A673 (cell line): ENCODE data around the gene IQCK. TPM values are rescaled to one million over a fixed set of nuclear protein-coding genes. Genes with fewer than 3 reads are reported as not detected.

Experiments used
- BruUV-seq: library from RNA; stranded (reverse); fragments of 400-500 nt; replicated peaks from 2 replicates; lab custom pipeline; 2021; lab: Mats Ljungman, UMichigan
- CTCF ChIA-PET: fragments of 300-600 bp; sonication (Branson Sonifier 250); formaldehyde crosslinking; loops from one replicate; lab custom pipeline; 2022; ENCODE audit warnings: antibody characterized with exemption; lab: Charles Lee
- POLR2A ChIA-PET: fragments of 300-600 bp; sonication (Branson Sonifier 250); formaldehyde crosslinking; loops from one replicate; lab custom pipeline; 2022; ENCODE audit warnings: antibody characterized with exemption; ENCODE audit not compliant: low non-redundant PET; lab: Charles Lee
- DNase-seq: peaks from one replicate; pipeline ENCODE4 v3.0.0-alpha.2; 2015; ENCODE audit warnings: low spot score
- H3K27ac ChIP-seq: fragments of 200-600 bp; sonication (generic); 2 replicates; pipeline ENCODE4 v1.5.1; 2016; ENCODE audit warnings: mixed run types, low read depth, mild to moderate bottlenecking, mixed read lengths, antibody characterized with exemption, low read length; ENCODE audit not compliant: poor library complexity, severe bottlenecking
- H3K27me3 ChIP-seq: fragments of 200-600 bp; sonication (generic); replicated peaks from 2 replicates; pipeline ENCODE4 v1.6.1; 2017; ENCODE audit warnings: mixed run types, low read depth, mild to moderate bottlenecking, mixed read lengths, antibody characterized with exemption, low read length; ENCODE audit not compliant: insufficient read depth, poor library complexity
- H3K36me3 ChIP-seq: fragments of 200-600 bp; sonication (generic); 2 replicates; pipeline ENCODE4 v1.6.1; 2016; ENCODE audit warnings: mixed run types, mild to moderate bottlenecking, mixed read lengths, antibody characterized with exemption, low read length; ENCODE audit not compliant: insufficient read depth, poor library complexity, severe bottlenecking
- H3K4me1 ChIP-seq: fragments of 200-600 bp; sonication (generic); 2 replicates; pipeline ENCODE4 v1.6.1; 2017; ENCODE audit warnings: mixed run types, mild to moderate bottlenecking, mixed read lengths, antibody characterized with exemption, low read length; ENCODE audit not compliant: insufficient read depth, poor library complexity, severe bottlenecking
- H3K4me3 ChIP-seq: fragments of 200-600 bp; sonication (generic); 2 replicates; pipeline ENCODE4 v1.5.1; 2016; ENCODE audit warnings: low read depth, mixed run types, mild to moderate bottlenecking, mixed read lengths, low read length; ENCODE audit not compliant: poor library complexity, severe bottlenecking
- H3K9me3 ChIP-seq: fragments of 200-600 bp; sonication (generic); 2 replicates; pipeline ENCODE4 v1.6.1; 2016; ENCODE audit warnings: mixed run types, low read depth, mild to moderate bottlenecking, mixed read lengths, antibody characterized with exemption, low read length; ENCODE audit not compliant: poor library complexity, severe bottlenecking
- EZH2 ChIP-seq: fragments of 200-600 bp; sonication (generic); IDR thresholded peaks from 2 replicates; pipeline ENCODE4 v1.6.1; 2017; ENCODE audit warnings: borderline replicate concordance, low read depth, mild to moderate bottlenecking, mixed read lengths, antibody characterized with exemption, low read length; ENCODE audit not compliant: poor library complexity, severe bottlenecking
- intact Hi-C: fragments of 100-400 bp; cut with micrococcal nuclease; formaldehyde crosslinking; loops from one replicate; pipeline ENCODE4 v1.10.0; 2022; ENCODE audit not compliant: unreplicated experiment
- total RNA-seq: library from RNA; stranded (reverse); gene quantifications from 2 replicates; pipeline ENCODE4 v1.2.3, GENCODE V29; 2021
- TF ChIP-seq, protein P1 (sequence below): fragments of 300-800, 200-600 bp; sonication (generic); conservative IDR thresholded peaks from 2 replicates; pipeline ENCODE4 v1.5.1; 2017; ENCODE audit warnings: low read depth, mild to moderate bottlenecking, antibody characterized with exemption, low read length, moderate library complexity, mixed read lengths

The IQCK gene
- total RNA-seq, 1 experiment from 2014 or later, result 11.2 TPM

DNA sequence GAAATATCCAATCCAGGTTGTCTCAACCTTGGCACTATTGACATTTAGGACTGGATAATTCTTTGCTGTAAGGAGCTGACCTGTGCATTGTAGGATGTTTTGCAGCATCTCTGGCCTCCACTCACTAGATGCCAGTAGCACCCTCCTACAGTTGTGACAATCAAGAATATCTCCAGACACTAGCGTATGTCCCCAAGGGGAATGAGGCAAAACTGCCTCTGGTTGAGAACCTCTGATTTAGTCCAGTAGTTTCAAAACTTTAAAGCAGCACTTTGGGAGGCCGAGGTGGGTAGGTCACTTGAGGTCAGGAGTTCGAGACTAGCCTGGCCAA is 48.4 kb downstream of the IQCK start:
- ChIA-PET POLR2A (no interaction called here), CTCF (no interaction called here)
- H3K4me1 ChIP-seq, result no peaks in the 10 kb centered on the region
- no peak overlapping the region for H3K4me3 ChIP-seq
- DNase-seq, result no peak
- no TSS peak for BruUV-seq
- H3K27ac ChIP-seq, result no peak overlapping the region
- intact Hi-C loops, result no loop called here
- TF ChIP-seq EZH2, result no peak
- TF ChIP-seq, protein P1, sequence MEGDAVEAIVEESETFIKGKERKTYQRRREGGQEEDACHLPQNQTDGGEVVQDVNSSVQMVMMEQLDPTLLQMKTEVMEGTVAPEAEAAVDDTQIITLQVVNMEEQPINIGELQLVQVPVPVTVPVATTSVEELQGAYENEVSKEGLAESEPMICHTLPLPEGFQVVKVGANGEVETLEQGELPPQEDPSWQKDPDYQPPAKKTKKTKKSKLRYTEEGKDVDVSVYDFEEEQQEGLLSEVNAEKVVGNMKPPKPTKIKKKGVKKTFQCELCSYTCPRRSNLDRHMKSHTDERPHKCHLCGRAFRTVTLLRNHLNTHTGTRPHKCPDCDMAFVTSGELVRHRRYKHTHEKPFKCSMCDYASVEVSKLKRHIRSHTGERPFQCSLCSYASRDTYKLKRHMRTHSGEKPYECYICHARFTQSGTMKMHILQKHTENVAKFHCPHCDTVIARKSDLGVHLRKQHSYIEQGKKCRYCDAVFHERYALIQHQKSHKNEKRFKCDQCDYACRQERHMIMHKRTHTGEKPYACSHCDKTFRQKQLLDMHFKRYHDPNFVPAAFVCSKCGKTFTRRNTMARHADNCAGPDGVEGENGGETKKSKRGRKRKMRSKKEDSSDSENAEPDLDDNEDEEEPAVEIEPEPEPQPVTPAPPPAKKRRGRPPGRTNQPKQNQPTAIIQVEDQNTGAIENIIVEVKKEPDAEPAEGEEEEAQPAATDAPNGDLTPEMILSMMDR, result no peak
- no peaks in the 10 kb centered on the region for H3K9me3 ChIP-seq
- H3K36me3 ChIP-seq, result no peaks in the 10 kb centered on the region
- H3K27me3 ChIP-seq, result no peaks in the 10 kb centered on the region

- no TSS peak for BruUV-seq
- H3K4me3 ChIP-seq, result no peak overlapping the region
- intact Hi-C loops, result no loop called here
- no peaks in the 10 kb centered on the region for H3K4me1 ChIP-seq
- POLR2A ChIA-PET, result no interaction called here
- no peaks in the 10 kb centered on the region for H3K9me3 ChIP-seq
- H3K27me3 ChIP-seq, result no peaks in the 10 kb centered on the region
- CTCF ChIA-PET, result no interaction called here
- no peak for TF ChIP-seq EZH2
- TF ChIP-seq, protein P1, result no peak
- H3K27ac ChIP-seq, result no peak overlapping the region
- no peaks in the 10 kb centered on the region for H3K36me3 ChIP-seq
- DNase-seq, result no peak
Observed at GRCh38 chr16:19766988-19767387, 48.9 kb downstream of the IQCK start.

DNA sequence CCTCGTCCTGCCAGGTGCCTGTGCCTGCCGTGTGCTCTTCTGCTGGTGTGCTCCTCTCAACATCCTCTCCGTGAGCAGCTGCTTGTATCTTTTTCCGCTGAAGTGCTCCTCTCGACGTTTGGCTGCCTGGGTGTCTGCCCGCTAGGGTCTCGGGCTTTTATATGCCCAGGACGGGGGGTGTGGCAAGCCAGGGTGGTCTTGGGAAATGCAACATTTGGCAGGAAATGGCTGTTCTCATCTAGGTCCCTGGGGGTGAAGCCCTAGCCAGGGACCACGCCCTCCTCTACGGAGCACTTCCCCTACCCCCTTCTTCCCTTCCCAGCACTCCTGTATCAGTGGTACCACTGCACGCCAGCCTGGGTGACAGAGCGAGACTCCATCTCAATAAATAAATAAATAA is 49.4 kb downstream of the IQCK start:
- no peak for TF ChIP-seq EZH2
- TF ChIP-seq, protein P1, result no peak
- H3K4me3 ChIP-seq, result no peak overlapping the region
- no peaks in the 10 kb centered on the region for H3K27me3 ChIP-seq
- CTCF ChIA-PET, result no interaction called here
- DNase-seq, result no peak
- POLR2A ChIA-PET, result no interaction called here
- no peaks in the 10 kb centered on the region for H3K9me3 ChIP-seq
- intact Hi-C loops, result no loop called here
- BruUV-seq, result no TSS peak
- no peak overlapping the region for H3K27ac ChIP-seq
- no peaks in the 10 kb centered on the region for H3K36me3 ChIP-seq
- no peaks in the 10 kb centered on the region for H3K4me1 ChIP-seq
